H1 (cell line): ENCODE results near the gene TENT4A. TPM values are rescaled to one million over a fixed set of nuclear protein-coding genes. Genes with fewer than 3 reads are reported as not detected.

Source experiments
- CTCF ChIA-PET: fragments of 300-600 bp; sonication (Branson Sonifier 250); formaldehyde crosslinking; loops from one replicate; lab custom pipeline; 2021; ENCODE audit not compliant: partially characterized antibody; lab: Charles Lee
- POLR2A ChIA-PET: fragments of 300-600 bp; sonication (Branson Sonifier 250); formaldehyde crosslinking; loops from one replicate; lab custom pipeline; 2021; ENCODE audit warnings: inconsistent platforms; ENCODE audit not compliant: partially characterized antibody; lab: Charles Lee
- DNase-seq, 2 experiments: peaks; one replicate each; pipeline versions ENCODE4 v3.0.0 to v3.0.0-alpha.2; 2010 to 2022; ENCODE audit warnings: low spot score in 2 of 2, low read depth in 1 of 2, mixed read lengths in 1 of 2
- FAIRE-seq: peaks from 2 replicates; lab custom pipeline; 2011; peaks lifted over from hg19 to GRCh38; lab: Jason Lieb, UNC
- H2AFZ ChIP-seq: 2 replicates; pipeline ENCODE4 v1.8.1; 2012; ENCODE audit warnings: low read length, inconsistent platforms
- H2AK5ac ChIP-seq: 2 replicates; pipeline ENCODE4 v1.6.1; 2013; ENCODE audit warnings: low read depth, low read length
- H2BK120ac ChIP-seq: replicated peaks from 2 replicates; pipeline ENCODE3; 2013; ENCODE audit warnings: low read depth, low read length, inconsistent platforms
- H2BK12ac ChIP-seq: 2 replicates; pipeline ENCODE4 v1.6.1; 2013; ENCODE audit warnings: low read depth, low read length
- H2BK15ac ChIP-seq: 2 replicates; pipeline ENCODE4 v1.6.1; 2013; ENCODE audit warnings: low read length
- H2BK20ac ChIP-seq: 2 replicates; pipeline ENCODE4 v1.6.1; 2013; ENCODE audit warnings: low read length
- H2BK5ac ChIP-seq: 2 replicates; pipeline ENCODE4 v1.6.1; 2013; ENCODE audit warnings: low read depth, low read length
- H3K14ac ChIP-seq: 2 replicates; pipeline ENCODE4 v1.6.1; 2013; ENCODE audit warnings: inconsistent platforms; ENCODE audit not compliant: insufficient read length
- H3K18ac ChIP-seq: 2 replicates; pipeline ENCODE4 v1.6.1; 2013; ENCODE audit warnings: low read length; ENCODE audit errors: extremely low read depth
- H3K23ac ChIP-seq: 2 replicates; pipeline ENCODE4 v1.6.1; 2013; ENCODE audit warnings: inconsistent platforms; ENCODE audit not compliant: insufficient read length
- H3K23me2 ChIP-seq: 2 replicates; pipeline ENCODE4 v1.6.1; 2013; ENCODE audit warnings: low read depth, low read length
- H3K27ac ChIP-seq: 2 replicates; pipeline ENCODE4 v1.6.1; 2011; ENCODE audit warnings: low read depth, low read length, inconsistent platforms
- H3K27me3 ChIP-seq, 4 experiments: replicated peaks in 1 of 4; 1 replicate in 1 of 4; 2 replicates in 3 of 4; pipeline versions ENCODE4 v1.6.1 to v1.8.1; 2011 to 2013; ENCODE audit warnings: low read length in 3 of 4, mild to moderate bottlenecking in 3 of 4, inconsistent platforms in 2 of 4, mixed read lengths in 2 of 4, moderate library complexity in 1 of 4; ENCODE audit not compliant: control insufficient read depth in 3 of 4, insufficient read depth in 3 of 4; ENCODE audit errors: extremely low read depth in 1 of 4
- H3K36me3 ChIP-seq, 4 experiments: 2 replicates each; pipeline versions ENCODE4 v1.6.1 to v1.8.1; 2011 to 2013; ENCODE audit warnings: mild to moderate bottlenecking in 4 of 4, low read length in 3 of 4, moderate library complexity in 2 of 4, control low read depth in 1 of 4, inconsistent platforms in 1 of 4; ENCODE audit not compliant: insufficient read depth in 4 of 4, control insufficient read depth in 2 of 4
- H3K4ac ChIP-seq: replicated peaks from 2 replicates; pipeline ENCODE3; 2013; ENCODE audit warnings: low read length, low read depth, mixed read lengths, inconsistent platforms; ENCODE audit not compliant: insufficient read length
- H3K4me1 ChIP-seq, 4 experiments: replicated peaks in 1 of 4; 1 replicate in 1 of 4; 2 replicates in 3 of 4; pipeline versions ENCODE4 v1.6.1 to v1.8.1; 2011 to 2013; ENCODE audit warnings: low read length in 3 of 4, inconsistent platforms in 2 of 4, mixed read lengths in 1 of 4; ENCODE audit not compliant: insufficient read depth in 4 of 4, control insufficient read depth in 3 of 4
- H3K4me2 ChIP-seq, 2 experiments: 2 replicates each; pipeline versions ENCODE4 v1.6.1 to v1.8.1; 2011 to 2013; ENCODE audit warnings: low read depth in 2 of 2, low read length in 2 of 2, control low read depth in 1 of 2, inconsistent platforms in 1 of 2, mild to moderate bottlenecking in 1 of 2; ENCODE audit not compliant: insufficient read depth in 1 of 2
- H3K4me3 ChIP-seq, 4 experiments: fragments of 200-600, 300-600 bp in 1 of 4; sonication (generic), shearing (Covaris generic), sonication (Bioruptor Twin) in 1 of 4; 2 replicates each; pipeline versions ENCODE4 v1.5.1 to v1.8.1; 2011 to 2016; ENCODE audit warnings: low read length in 4 of 4, low read depth in 3 of 4, control low read depth in 2 of 4, inconsistent platforms in 2 of 4, mild to moderate bottlenecking in 2 of 4, mixed read lengths in 1 of 4, moderate library complexity in 1 of 4; ENCODE audit not compliant: insufficient read depth in 2 of 4; ENCODE audit errors: extremely low read depth in 1 of 4
- H3K56ac ChIP-seq: replicated peaks from 2 replicates; pipeline ENCODE3; 2013; ENCODE audit warnings: low read depth, mild to moderate bottlenecking, mixed read lengths, low read length, inconsistent platforms; ENCODE audit not compliant: insufficient read length
- H3K79me1 ChIP-seq: 2 replicates; pipeline ENCODE4 v1.6.1; 2013; ENCODE audit warnings: low read depth, low read length, control low read depth
- H3K79me2 ChIP-seq, 2 experiments: 2 replicates each; pipeline versions ENCODE4 v1.6.1 to v1.8.1; 2012 to 2013; ENCODE audit warnings: low read length in 2 of 2, mild to moderate bottlenecking in 2 of 2, inconsistent platforms in 1 of 2; ENCODE audit not compliant: insufficient read depth in 2 of 2, control insufficient read depth in 1 of 2
- H3K9ac ChIP-seq, 4 experiments: replicated peaks in 1 of 4; 1 replicate in 1 of 4; 2 replicates in 3 of 4; pipeline versions ENCODE4 v1.6.1 to v1.8.1; 2011 to 2013; ENCODE audit warnings: low read depth in 3 of 4, low read length in 3 of 4, control low read depth in 2 of 4, mild to moderate bottlenecking in 2 of 4, moderate library complexity in 2 of 4, inconsistent platforms in 1 of 4; ENCODE audit errors: extremely low read depth in 1 of 4
- H3K9me3 ChIP-seq, 2 experiments: 2 replicates each; pipeline versions ENCODE4 v1.6.1 to v1.8.1; 2012 to 2013; ENCODE audit warnings: mild to moderate bottlenecking in 2 of 2, moderate library complexity in 2 of 2, control low read depth in 1 of 2, inconsistent platforms in 1 of 2, low read depth in 1 of 2, low read length in 1 of 2, mixed read lengths in 1 of 2; ENCODE audit not compliant: insufficient read depth in 2 of 2
- H4K20me1 ChIP-seq, 2 experiments: replicated peaks in 1 of 2; 2 replicates each; pipeline versions ENCODE3 to v1.8.1; 2011 to 2013; ENCODE audit warnings: inconsistent platforms in 2 of 2, low read length in 2 of 2, mild to moderate bottlenecking in 1 of 2; ENCODE audit not compliant: insufficient read depth in 2 of 2, control insufficient read depth in 1 of 2
- H4K5ac ChIP-seq: 2 replicates; pipeline ENCODE4 v1.6.1; 2013; ENCODE audit warnings: low read length, low read depth, mixed read lengths, inconsistent platforms; ENCODE audit not compliant: insufficient read length
- H4K8ac ChIP-seq: 2 replicates; pipeline ENCODE4 v1.8.0; 2013; ENCODE audit warnings: mild to moderate bottlenecking, moderate library complexity, low read length, inconsistent platforms; ENCODE audit not compliant: insufficient read depth; ENCODE audit errors: extremely low read depth
- H4K91ac ChIP-seq: replicated peaks from 2 replicates; pipeline ENCODE3; 2013; ENCODE audit warnings: low read length, mixed read lengths, inconsistent platforms; ENCODE audit not compliant: insufficient read length
- CBX5 ChIP-seq: fragments of 300-800, 300-1000 bp; sonication (generic); IDR thresholded peaks from 2 replicates; pipeline ENCODE4 v1.7.1; 2016; ENCODE audit warnings: antibody characterized with exemption, low read length, low read depth
- CREB1 ChIP-seq: IDR thresholded peaks from 2 replicates; pipeline ENCODE4 v1.6.1; 2012; ENCODE audit warnings: inconsistent platforms
- EP300 ChIP-seq, 2 experiments: IDR thresholded peaks; 1 replicate in 1 of 2; 2 replicates in 1 of 2; pipeline ENCODE4 v1.6.1; 2011 to 2012; ENCODE audit warnings: low read depth in 2 of 2, low read length in 2 of 2, mild to moderate bottlenecking in 2 of 2, borderline replicate concordance in 1 of 2, inconsistent platforms in 1 of 2, moderate library complexity in 1 of 2
- EZH2 ChIP-seq: fragments of 200-600 bp; sonication (generic); IDR thresholded peaks from 2 replicates; pipeline ENCODE4 v1.7.1; 2012; ENCODE audit warnings: low read depth, mild to moderate bottlenecking, moderate library complexity, low read length, inconsistent platforms; ENCODE audit not compliant: severe bottlenecking
- GABPA ChIP-seq: IDR thresholded peaks from 2 replicates; pipeline ENCODE4 v1.6.1; 2011; ENCODE audit warnings: mild to moderate bottlenecking, low read length, moderate library complexity, borderline replicate concordance; ENCODE audit not compliant: insufficient read depth
- GTF2F1 ChIP-seq: IDR thresholded peaks from 2 replicates; pipeline ENCODE4 v1.6.1; 2012; ENCODE audit warnings: low read depth, low read length, improper control_type of control experiment, borderline replicate concordance
- KDM1A ChIP-seq: fragments of 200-600, 300-600 bp; sonication (generic); IDR thresholded peaks from 2 replicates; pipeline ENCODE4 v1.7.1; 2016; ENCODE audit warnings: mild to moderate bottlenecking, low read length, borderline replicate concordance
- KDM4A ChIP-seq: IDR thresholded peaks from one replicate; pipeline ENCODE4 v1.7.1; 2012; ENCODE audit warnings: low read depth, mild to moderate bottlenecking, moderate library complexity, low read length, inconsistent platforms; ENCODE audit not compliant: severe bottlenecking
- POLR2AphosphoS5 ChIP-seq: IDR thresholded peaks from 2 replicates; pipeline ENCODE4 v1.6.1; 2011; ENCODE audit warnings: low read depth, low read length
- POU5F1 ChIP-seq: IDR thresholded peaks from 2 replicates; pipeline ENCODE4 v1.6.1; 2011; ENCODE audit warnings: low read depth, mild to moderate bottlenecking, low read length, moderate library complexity
- RAD21 ChIP-seq, 2 experiments: IDR thresholded peaks in 1 of 2; conservative IDR thresholded peaks in 1 of 2; 2 replicates each; pipeline ENCODE4 v1.6.1; 2011; ENCODE audit warnings: low read depth in 2 of 2, low read length in 2 of 2, improper control_type of control experiment in 1 of 2, inconsistent platforms in 1 of 2, mild to moderate bottlenecking in 1 of 2, moderate library complexity in 1 of 2
- SUZ12 ChIP-seq: fragments of 200-600 bp; sonication (generic); IDR thresholded peaks from 2 replicates; pipeline ENCODE4 v1.6.1; 2012; ENCODE audit warnings: mild to moderate bottlenecking, inconsistent platforms, low read length, moderate library complexity, mixed read lengths
- TAF1 ChIP-seq: IDR thresholded peaks from 2 replicates; pipeline ENCODE4 v1.6.1; 2011; ENCODE audit warnings: mild to moderate bottlenecking, low read depth, low read length
- TCF12 ChIP-seq: IDR thresholded peaks from 2 replicates; pipeline ENCODE4 v1.6.1; 2011; ENCODE audit warnings: low read depth, mild to moderate bottlenecking, low read length
- WGBS, 2 experiments: shearing (Covaris generic) in 1 of 2; methylation state at CpG; one replicate each; pipeline versions ENCODE4 v1.1.6 to v1.1.7; 2013 to 2015; ENCODE audit warnings: low lambda C conversion rate in 2 of 2, mixed read lengths in 2 of 2, inconsistent platforms in 1 of 2, low coverage in 1 of 2, missing lambda C conversion rate in 1 of 2; ENCODE audit not compliant: insufficient replicate concordance in 2 of 2, insufficient coverage in 1 of 2, insufficient read length in 1 of 2; ENCODE audit errors: extremely low coverage in 1 of 2, missing lambda C conversion rate in 1 of 2; 5-methylcytosine and 5-hydroxymethylcytosine counted together
- polyA plus RNA-seq, 7 experiments: library from polyadenylated mRNA; depleted of rRNA in 3 of 7; stranded (reverse) in 5 of 7; unstranded in 2 of 7; fragments of >200 nt in 5 of 7; fragments of 200-250 nt in 2 of 7; gene quantifications; 1 replicate in 5 of 7; 2 replicates in 1 of 7; 4 replicates in 1 of 7; pipeline versions ENCODE4 v1.2.1 to v1.2.3, GENCODE V29; 2011 to 2013; ENCODE audit warnings: missing spikeins in 2 of 7, mixed read lengths in 2 of 7
- total RNA-seq: library from RNA; stranded (reverse); fragmentation: NEBNext Ultra II Directional; extraction: Animal tissue kit (Norgen Biotek cat#: 25700); gene quantifications from 2 replicates; pipeline ENCODE4 v1.2.1, GENCODE V29; 2021

Gene TENT4A
- total and polyA plus RNA-seq, 2 of the 8 experiments (the other 6 are each of a cell fraction or from before 2014, with no cell fraction given) = 8.9 to 25.1 TPM

DNA sequence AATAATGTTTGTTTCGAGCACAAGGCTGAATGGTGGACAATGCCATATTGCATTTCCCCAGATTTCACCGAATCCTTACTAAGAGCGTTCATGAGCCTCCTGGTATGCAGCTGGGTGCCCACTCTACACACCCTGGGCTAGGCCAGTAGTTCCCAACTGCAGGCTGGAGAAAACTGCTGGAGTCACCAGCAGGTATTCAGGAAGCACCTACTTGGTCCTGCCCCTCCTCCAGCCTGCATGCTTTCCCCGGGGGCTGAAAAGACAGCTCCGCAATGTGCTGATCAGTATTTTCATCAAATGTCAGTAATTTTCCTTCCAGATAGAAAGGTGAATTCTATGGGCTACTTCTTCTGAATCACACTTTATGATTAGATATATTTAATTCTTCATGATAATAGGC, 45.6 kb upstream of the TENT4A start:
- Histone ChIP-seq H2AK5ac (no peak overlapping the region), H2AFZ (no peak overlapping the region), H3K14ac (no peak overlapping the region), H4K91ac (no peak overlapping the region), H3K27ac (no peak overlapping the region), H4K20me1 (no peaks in the 10 kb centered on the region), H2BK15ac (no peak overlapping the region), H4K5ac (no peak overlapping the region), H3K4ac (no peak overlapping the region), H3K36me3 (peaks cover 0 to 10% (median 2%) of the 10 kb centered on the region in 4 experiments; a peak in 4 of 8 replicates), H4K8ac (no peak overlapping the region), H3K56ac (no peak overlapping the region), H3K4me2 (no peak overlapping the region), H2BK20ac (no peak overlapping the region), H3K4me1 (peaks cover 0 to 2% (median 0%) of the 10 kb centered on the region in 4 experiments; a peak in 1 of 7 replicates), H3K23ac (no peak overlapping the region), H3K23me2 (no peaks in the 10 kb centered on the region), H2BK5ac (no peak overlapping the region), H2BK120ac (no peak overlapping the region), H3K18ac (no peak overlapping the region), H3K27me3 (no peaks in the 10 kb centered on the region), H3K9me3 (no peaks in the 10 kb centered on the region), H3K4me3 (no peak overlapping the region), H3K79me1 (no peaks in the 10 kb centered on the region), H3K9ac (no peak overlapping the region), H2BK12ac (no peak overlapping the region), H3K79me2 (no peaks in the 10 kb centered on the region)
- ChIA-PET POLR2A (interaction anchor here (1.1 to 2.1 kb wide), 4 partner anchors 10 to 37 kb away, joined by 4 to 9 read pairs (median 5); partner anchors contain the start of genes NSUN2 and SRD5A1), CTCF (no interaction called here)
- FAIRE-seq (no peak), DNase-seq (no peak)
- 89% methylated on average over 5 of the region's 5 CpGs; no CpG with 5 or more reads in 1 of the 2 experiments for WGBS, 2 experiments
- no peak for TF ChIP-seq EZH2
- TF ChIP-seq POU5F1 = no peak
- no peak for TF ChIP-seq GTF2F1
- no peak for TF ChIP-seq TAF1
- no peak for TF ChIP-seq CREB1
- no peak for TF ChIP-seq EP300 (IDR thresholded peaks at IDR 0.05; ENCODE audit: borderline replicate concordance in 1 of 2, low read depth in 2 of 2, low read length in 2 of 2)
- TF ChIP-seq CBX5 = no peak
- no peak for TF ChIP-seq SUZ12
- no peak for TF ChIP-seq TCF12
- TF ChIP-seq KDM1A = no peak
- TF ChIP-seq KDM4A = no peak
- TF ChIP-seq POLR2AphosphoS5 = no peak
- TF ChIP-seq GABPA = no peak
- no peak for TF ChIP-seq RAD21 (IDR thresholded peaks at IDR 0.05 in 1 of 2, conservative IDR thresholded peaks at IDR 0.05 in 1 of 2; ENCODE audit: low read depth in 2 of 2, low read length in 2 of 2)
